ENCODE measurements around the gene DOK7. TPM values are rescaled to one million over a fixed set of nuclear protein-coding genes. Genes with fewer than 3 reads are reported as not detected.

The DOK7 gene
- total and polyA plus RNA-seq, 7 donors: 0.85 to 1.9 (median 1.2) TPM; not detected in 4

GRCh38 chr4:3486541-3487540 is 23.7 kb downstream of the DOK7 start:
- no peaks in the 10 kb centered on the region for H3K36me3 ChIP-seq
- H3K27me3 ChIP-seq: peaks cover 0 to 79% (median 17%) of the 10 kb centered on the region in 3 donors
- no peak overlapping the region for H3K4me3 ChIP-seq
- no peaks in the 10 kb centered on the region for H3K9me3 ChIP-seq
- DNase-seq: no peak
- TF ChIP-seq POLR2A (IDR thresholded peaks at IDR 0.05) (no peak), CTCF (IDR thresholded peaks at IDR 0.05) (no peak), POLR2AphosphoS5 (IDR thresholded peaks at IDR 0.05) (no peak), EP300 (IDR thresholded peaks at IDR 0.05) (no peak)
- WGBS, 2 donors: 61 to 69% methylated on average over 25 of the region's 25 CpGs
- intact Hi-C loops (cut with DNase I): no loop called here
- H3K4me1 ChIP-seq: peaks cover 0 to 10% (median 7%) of the 10 kb centered on the region in 4 donors
- H3K27ac ChIP-seq: no peak overlapping the region

- Histone ChIP-seq H3K27me3 (peaks cover 3 to 80% (median 27%) of the 10 kb centered on the region in 3 donors), H3K4me1 (peaks cover 0 to 10% (median 7%) of the 10 kb centered on the region in 4 donors), H3K36me3 (no peaks in the 10 kb centered on the region), H3K9me3 (no peaks in the 10 kb centered on the region), H3K27ac (no peak overlapping the region), H3K4me3 (no peak overlapping the region)
- no peak for DNase-seq
- intact Hi-C loops (cut with DNase I): no loop called here
- TF ChIP-seq EP300 (IDR thresholded peaks at IDR 0.05) (no peak), POLR2A (IDR thresholded peaks at IDR 0.05) (no peak), POLR2AphosphoS5 (IDR thresholded peaks at IDR 0.05) (no peak), CTCF (IDR thresholded peaks at IDR 0.05) (no peak)
- 64 to 89% methylated on average over 7 of the region's 7 CpGs for whole genome bisulfite sequencing, 2 donors
Measured at GRCh38 chr4:3487861-3488260, 24.8 kb downstream of the DOK7 start.

- intact Hi-C loops (cut with DNase I): no loop called here
Measured at GRCh38 chr4:3488820-3489219, 25.7 kb downstream of the DOK7 start.

GRCh38 chr4:3489451-3489962 is 26.4 kb downstream of the DOK7 start:
- H3K27me3 ChIP-seq: peaks cover 5 to 82% (median 38%) of the 10 kb centered on the region in 3 donors
- DNase-seq: no peak
- no peaks in the 10 kb centered on the region for H3K9me3 ChIP-seq
- H3K4me1 ChIP-seq: no peaks in the 10 kb centered on the region
- H3K27ac ChIP-seq: no peak overlapping the region
- TF ChIP-seq POLR2A (IDR thresholded peaks at IDR 0.05): no peak
- TF ChIP-seq POLR2AphosphoS5 (IDR thresholded peaks at IDR 0.05): no peak
- no peak for TF ChIP-seq EP300 (IDR thresholded peaks at IDR 0.05)
- no peak for TF ChIP-seq CTCF (IDR thresholded peaks at IDR 0.05)
- H3K4me3 ChIP-seq: no peak overlapping the region
- WGBS, 2 donors: 58 to 64% methylated on average over 20 of the region's 20 CpGs
- no peaks in the 10 kb centered on the region for H3K36me3 ChIP-seq
- intact Hi-C loops (cut with DNase I): no loop called here

More at GRCh38 chr4:3488820-3489219, 25.7 kb downstream of the DOK7 start:
- DNase-seq: no peak
- Histone ChIP-seq H3K36me3 (no peaks in the 10 kb centered on the region), H3K27me3 (peaks cover 5 to 82% (median 37%) of the 10 kb centered on the region in 3 donors), H3K4me1 (peaks cover 0 to 3% (median under 1%) of the 10 kb centered on the region in 4 donors), H3K4me3 (no peak overlapping the region), H3K27ac (no peak overlapping the region), H3K9me3 (no peaks in the 10 kb centered on the region)
- TF ChIP-seq EP300 (IDR thresholded peaks at IDR 0.05) (no peak), POLR2AphosphoS5 (IDR thresholded peaks at IDR 0.05) (no peak), POLR2A (IDR thresholded peaks at IDR 0.05) (no peak), CTCF (IDR thresholded peaks at IDR 0.05) (no peak)
- 45 to 51% methylated on average over 11 of the region's 11 CpGs for WGBS, 2 donors

Data from sigmoid colon (tissue), 7 donors.